Ectodermal cell (in vitro differentiated cells): ENCODE data around the gene KIF3A. TPM values are rescaled to one million over a fixed set of nuclear protein-coding genes. Genes with fewer than 3 reads are reported as not detected.
A peak's percentile ranks its signal among the peaks of the same experiment; 100 is the strongest.

Experiments
- H3K27ac ChIP-seq: 2 replicates; pipeline ENCODE4 v1.7.0; 2013; ENCODE audit warnings: mild to moderate bottlenecking, low read depth, low read length; ENCODE audit not compliant: insufficient read depth, poor library complexity, severe bottlenecking
- H3K27me3 ChIP-seq: 2 replicates; pipeline ENCODE4 v1.7.0; 2013; ENCODE audit warnings: mild to moderate bottlenecking, low read length; ENCODE audit not compliant: insufficient read depth, control insufficient read depth, poor library complexity, severe bottlenecking
- H3K36me3 ChIP-seq: one replicate; pipeline ENCODE4 v1.7.0; 2013; ENCODE audit warnings: low read length; ENCODE audit not compliant: control insufficient read depth, insufficient read depth
- H3K4me1 ChIP-seq: one replicate; pipeline ENCODE4 v1.7.0; 2013; ENCODE audit warnings: low read length; ENCODE audit not compliant: control insufficient read depth, insufficient read depth
- H3K4me3 ChIP-seq: 2 replicates; pipeline ENCODE4 v1.7.0; 2013; ENCODE audit warnings: low read depth, low read length, control low read depth; ENCODE audit not compliant: insufficient read depth
- H3K9me3 ChIP-seq: 2 replicates; pipeline ENCODE4 v1.7.0; 2013; ENCODE audit warnings: mild to moderate bottlenecking, low read length, moderate library complexity; ENCODE audit not compliant: control insufficient read depth
- WGBS, 2 experiments: methylation state at CpG; one replicate each; pipeline ENCODE4 v1.1.7; 2013; ENCODE audit warnings: missing lambda C conversion rate in 2 of 2; 5-methylcytosine and 5-hydroxymethylcytosine counted together
- polyA plus RNA-seq, 4 experiments: library from polyadenylated mRNA; stranded (reverse); fragments of 50-300 nt; gene quantifications; one replicate each; pipeline ENCODE4 v1.2.3, GENCODE V29; 2013

Gene KIF3A
- polyA plus RNA-seq (2013, experiment 1 of 4) = 22.4 TPM
- polyA plus RNA-seq (2013, experiment 2 of 4) = 19.6 TPM
- 13.9 TPM for polyA plus RNA-seq (2013, experiment 3 of 4)
- 14.7 TPM for polyA plus RNA-seq (2013, experiment 4 of 4)

GRCh38 chr5:132736853-132737833 is at the start of gene KIF3A:
TSS of gene KIF3A (minus strand) at chr5:132737546. CDS start at chr5:132737419, 127 bp downstream.
- Histone ChIP-seq H3K9me3 (no peaks in the 10 kb centered on the region), H3K36me3 (no peaks in the 10 kb centered on the region), H3K4me3 (peak within 1 kb of the TSS; percentile 59), H3K4me1 (no peaks in the 10 kb centered on the region), H3K27me3 (peaks cover under 1% of the 10 kb centered on the region), H3K27ac (no peak within 1 kb of the TSS)
- WGBS, 2 experiments = 2% methylated on average over 81 of the region's 81 CpGs

DNA sequence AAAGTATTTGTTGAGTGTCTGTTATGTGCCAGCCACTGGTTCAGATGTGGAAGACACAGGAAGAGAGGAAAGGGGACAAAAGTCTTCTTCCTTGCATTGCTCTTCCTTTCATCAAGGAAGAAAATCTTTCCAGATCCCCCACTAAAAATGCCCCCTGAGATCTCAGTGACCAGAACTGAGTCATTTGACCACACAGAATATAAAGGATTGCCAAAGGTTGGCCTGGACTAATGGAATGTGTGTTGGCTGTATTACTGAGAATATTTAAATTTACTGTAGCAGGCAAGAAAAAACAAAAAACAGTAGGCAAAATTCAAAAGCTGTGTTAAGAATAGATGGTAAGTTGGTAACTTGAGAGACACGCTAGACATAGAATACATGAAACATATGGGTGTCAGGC is 49.7 kb upstream of the KIF3A start:
- H3K36me3 ChIP-seq = no peaks in the 10 kb centered on the region
- peaks cover 2% of the 10 kb centered on the region for H3K27me3 ChIP-seq
- H3K4me3 ChIP-seq = no peak overlapping the region
- no peak overlapping the region for H3K27ac ChIP-seq
- no peaks in the 10 kb centered on the region for H3K9me3 ChIP-seq
- 91 to 95% methylated on average over 1 of the region's 1 CpG for WGBS, 2 experiments
- H3K4me1 ChIP-seq = no peaks in the 10 kb centered on the region

DNA sequence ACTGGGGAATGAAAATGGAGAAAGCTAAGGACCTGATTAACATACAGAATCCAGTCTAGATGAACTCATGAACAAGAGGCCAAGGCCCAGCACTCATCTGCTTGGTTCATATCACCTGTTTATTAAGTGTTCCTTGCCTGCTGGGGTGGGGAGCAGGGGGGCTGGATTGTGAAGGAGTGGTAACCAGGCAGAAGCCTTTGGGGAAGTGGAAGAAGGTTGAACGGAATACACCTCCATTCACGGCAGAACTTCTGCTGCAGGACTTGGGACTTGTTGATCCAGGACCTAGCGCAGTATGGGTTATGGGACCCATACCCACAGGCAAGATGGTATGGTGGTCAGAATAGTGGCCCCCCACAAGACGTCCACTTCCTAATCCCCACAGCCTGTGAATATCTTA is 48.5 kb upstream of the KIF3A start:
- Histone ChIP-seq H3K4me3 (no peak overlapping the region), H3K9me3 (no peaks in the 10 kb centered on the region), H3K27me3 (peaks cover 3% of the 10 kb centered on the region), H3K27ac (no peak overlapping the region), H3K36me3 (no peaks in the 10 kb centered on the region), H3K4me1 (no peaks in the 10 kb centered on the region)
- 99 to 100% methylated on average over 3 to 4 of the region's 4 CpGs for WGBS, 2 experiments

DNA sequence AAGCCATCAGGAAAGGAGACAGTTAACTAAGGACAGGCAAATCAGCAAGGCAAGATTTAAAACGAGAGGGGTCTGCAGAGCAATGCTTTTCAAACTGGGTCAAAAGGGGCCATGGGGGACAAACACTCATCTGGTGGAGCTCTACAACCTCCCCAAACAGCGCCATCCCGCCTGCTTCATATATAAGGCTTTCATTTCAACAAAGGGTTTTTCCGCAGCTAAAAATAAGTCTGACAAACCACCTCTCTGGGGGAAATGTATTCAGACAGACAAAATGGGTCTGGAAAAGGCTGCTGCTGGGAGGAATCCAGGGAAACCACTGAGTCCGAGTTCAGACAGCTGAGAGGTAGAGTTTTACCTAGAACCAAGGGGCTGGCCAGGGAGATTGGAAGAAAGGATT is 48.0 kb upstream of the KIF3A start:
- H3K4me3 ChIP-seq = no peak overlapping the region
- H3K9me3 ChIP-seq = no peaks in the 10 kb centered on the region
- no peaks in the 10 kb centered on the region for H3K4me1 ChIP-seq
- no peak overlapping the region for H3K27ac ChIP-seq
- H3K36me3 ChIP-seq = no peaks in the 10 kb centered on the region
- WGBS, 2 experiments = 77 to 80% methylated on average over 5 of the region's 5 CpGs
- H3K27me3 ChIP-seq = peaks cover 3% of the 10 kb centered on the region

GRCh38 chr5:132782101-132782500 is 44.8 kb upstream of the KIF3A start:
- Histone ChIP-seq H3K27ac (no peak overlapping the region), H3K4me3 (no peak overlapping the region), H3K9me3 (no peaks in the 10 kb centered on the region), H3K4me1 (peaks cover 3% of the 10 kb centered on the region), H3K36me3 (no peaks in the 10 kb centered on the region), H3K27me3 (peaks cover 32% of the 10 kb centered on the region)
- 80 to 90% methylated on average over 4 of the region's 4 CpGs for WGBS, 2 experiments

DNA sequence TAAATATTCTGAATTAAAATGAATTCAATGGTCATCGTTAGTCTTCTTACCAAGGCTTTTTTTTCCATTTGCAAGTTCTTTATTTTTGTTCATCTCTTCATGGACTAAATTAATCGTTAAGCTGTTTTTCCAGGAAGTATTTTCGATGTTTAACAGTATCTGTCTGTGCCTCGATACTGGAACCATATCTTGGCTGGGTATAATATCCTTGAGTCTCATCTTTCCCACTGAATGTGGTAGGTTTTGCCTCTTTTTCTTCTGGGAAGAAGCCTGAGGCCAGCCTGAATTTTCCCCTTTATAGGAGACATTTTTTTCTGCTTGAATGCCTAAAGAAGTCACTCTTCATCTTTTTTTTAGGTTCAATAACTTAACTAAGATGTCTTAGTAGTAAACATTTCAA is 43.7 kb upstream of the KIF3A start:
- peaks cover 8% of the 10 kb centered on the region for H3K4me1 ChIP-seq
- H3K27me3 ChIP-seq = peaks cover 40% of the 10 kb centered on the region
- H3K9me3 ChIP-seq = no peaks in the 10 kb centered on the region
- WGBS, 2 experiments = 92 to 98% methylated on average over 4 of the region's 4 CpGs
- no peak overlapping the region for H3K27ac ChIP-seq
- no peak overlapping the region for H3K4me3 ChIP-seq
- H3K36me3 ChIP-seq = no peaks in the 10 kb centered on the region

DNA sequence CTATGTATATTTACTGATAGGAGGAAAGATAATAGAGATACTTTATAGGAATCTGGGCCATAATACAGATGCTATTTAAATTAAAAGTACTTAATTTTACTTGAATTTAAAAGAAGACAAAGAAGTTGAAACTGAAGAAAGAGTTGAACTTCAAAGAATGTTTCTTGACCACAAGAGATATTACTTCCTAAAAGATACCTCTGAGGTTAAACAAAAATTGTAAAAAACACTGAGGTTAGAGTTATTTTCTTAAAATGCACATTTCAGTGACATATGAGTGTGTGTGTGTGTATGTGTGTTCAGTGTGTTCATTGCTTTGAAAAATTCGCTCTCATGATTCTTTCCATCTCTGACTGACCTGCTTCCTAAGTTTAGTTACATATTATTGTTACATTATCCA is 43.2 kb upstream of the KIF3A start:
- no peaks in the 10 kb centered on the region for H3K36me3 ChIP-seq
- H3K27me3 ChIP-seq = peaks cover 42% of the 10 kb centered on the region
- no peak overlapping the region for H3K4me3 ChIP-seq
- no peak overlapping the region for H3K27ac ChIP-seq
- H3K9me3 ChIP-seq = no peaks in the 10 kb centered on the region
- WGBS, 2 experiments = no CpG with 5 or more reads among the region's 1 CpG
- H3K4me1 ChIP-seq = peaks cover 11% of the 10 kb centered on the region

DNA sequence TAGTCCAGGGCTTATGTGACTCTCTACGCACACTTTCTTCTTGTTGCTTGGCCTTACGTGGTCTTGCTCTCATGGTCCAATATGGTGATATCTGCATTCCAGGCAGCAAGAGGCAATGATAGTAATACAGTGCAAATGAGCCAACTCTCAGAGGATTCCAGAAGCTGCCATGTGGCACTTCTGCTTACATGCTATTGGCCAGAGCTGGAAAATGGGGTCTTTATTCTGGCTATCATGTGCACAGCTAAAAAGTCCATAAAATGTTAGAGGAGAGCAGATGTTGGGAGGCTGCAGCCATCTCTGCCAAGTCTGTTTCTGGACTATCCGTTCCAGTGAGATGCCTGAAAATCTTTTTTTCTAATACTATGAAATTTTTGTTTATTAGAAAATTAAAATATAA is 42.6 kb upstream of the KIF3A start:
- H3K9me3 ChIP-seq = no peaks in the 10 kb centered on the region
- H3K36me3 ChIP-seq = no peaks in the 10 kb centered on the region
- WGBS, 2 experiments = 81 to 96% methylated on average over 3 of the region's 3 CpGs
- no peak overlapping the region for H3K27ac ChIP-seq
- H3K27me3 ChIP-seq = peaks cover 42% of the 10 kb centered on the region
- H3K4me3 ChIP-seq = no peak overlapping the region
- peaks cover 11% of the 10 kb centered on the region for H3K4me1 ChIP-seq

GRCh38 chr5:132778856-132779255 is 41.5 kb upstream of the KIF3A start:
- Histone ChIP-seq H3K4me1 (peaks cover 11% of the 10 kb centered on the region), H3K27me3 (peaks cover 42% of the 10 kb centered on the region)
- WGBS, 2 experiments = 89 to 93% methylated on average over 5 of the region's 5 CpGs

GRCh38 chr5:132778129-132778528 is 40.8 kb upstream of the KIF3A start:
- Histone ChIP-seq H3K9me3 (no peaks in the 10 kb centered on the region), H3K4me3 (no peak overlapping the region), H3K27me3 (peaks cover 42% of the 10 kb centered on the region), H3K36me3 (no peaks in the 10 kb centered on the region), H3K27ac (no peak overlapping the region), H3K4me1 (peaks cover 11% of the 10 kb centered on the region)
- WGBS, 2 experiments = 83 to 89% methylated on average over 4 of the region's 4 CpGs

More at GRCh38 chr5:132778856-132779255, 41.5 kb upstream of the KIF3A start:
- Histone ChIP-seq H3K27ac (no peak overlapping the region), H3K4me3 (no peak overlapping the region), H3K36me3 (no peaks in the 10 kb centered on the region), H3K9me3 (no peaks in the 10 kb centered on the region)
